ENCODE measurements around the gene SEC22A. TPM values are rescaled to one million over a fixed set of nuclear protein-coding genes. Genes with fewer than 3 reads are reported as not detected.

The SEC22A gene
- total and polyA plus RNA-seq, 2 of the 8 experiments (the other 6 are each of a cell fraction or from before 2014, with no cell fraction given): 10.6 to 17.1 TPM

DNA sequence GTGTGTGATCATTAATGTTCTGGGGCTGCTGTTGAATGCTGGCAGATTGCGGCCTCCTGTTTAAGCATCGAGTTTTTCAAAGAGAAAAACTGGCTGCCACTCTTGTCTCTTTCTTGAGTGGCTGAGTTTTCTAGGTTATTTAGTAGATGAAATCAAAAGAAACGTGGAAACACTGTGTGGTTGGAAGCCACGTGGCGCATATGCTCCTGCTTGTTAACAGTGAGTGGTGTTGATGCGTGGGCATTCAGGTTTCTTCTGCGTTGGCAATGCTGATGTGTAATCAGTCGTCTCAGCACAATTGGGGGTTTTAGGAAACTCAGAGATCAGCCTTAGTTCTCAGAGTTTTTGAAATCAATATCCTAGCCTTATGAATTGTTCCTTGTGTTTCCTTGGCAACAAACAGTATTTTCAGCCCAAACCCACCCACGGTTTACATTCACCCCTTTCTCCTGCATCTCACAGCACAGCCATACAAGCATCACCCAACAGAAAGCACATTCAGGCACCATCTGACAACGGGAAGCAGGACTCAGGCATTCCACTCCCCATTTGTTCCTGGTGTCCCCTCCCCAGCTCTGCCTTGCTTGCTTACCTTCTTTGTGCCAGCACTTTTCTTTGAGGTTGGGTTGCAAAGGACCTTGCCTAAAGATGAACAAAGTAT lies 74.7 kb downstream of the SEC22A start (continued):
- TF ChIP-seq, protein P1, sequence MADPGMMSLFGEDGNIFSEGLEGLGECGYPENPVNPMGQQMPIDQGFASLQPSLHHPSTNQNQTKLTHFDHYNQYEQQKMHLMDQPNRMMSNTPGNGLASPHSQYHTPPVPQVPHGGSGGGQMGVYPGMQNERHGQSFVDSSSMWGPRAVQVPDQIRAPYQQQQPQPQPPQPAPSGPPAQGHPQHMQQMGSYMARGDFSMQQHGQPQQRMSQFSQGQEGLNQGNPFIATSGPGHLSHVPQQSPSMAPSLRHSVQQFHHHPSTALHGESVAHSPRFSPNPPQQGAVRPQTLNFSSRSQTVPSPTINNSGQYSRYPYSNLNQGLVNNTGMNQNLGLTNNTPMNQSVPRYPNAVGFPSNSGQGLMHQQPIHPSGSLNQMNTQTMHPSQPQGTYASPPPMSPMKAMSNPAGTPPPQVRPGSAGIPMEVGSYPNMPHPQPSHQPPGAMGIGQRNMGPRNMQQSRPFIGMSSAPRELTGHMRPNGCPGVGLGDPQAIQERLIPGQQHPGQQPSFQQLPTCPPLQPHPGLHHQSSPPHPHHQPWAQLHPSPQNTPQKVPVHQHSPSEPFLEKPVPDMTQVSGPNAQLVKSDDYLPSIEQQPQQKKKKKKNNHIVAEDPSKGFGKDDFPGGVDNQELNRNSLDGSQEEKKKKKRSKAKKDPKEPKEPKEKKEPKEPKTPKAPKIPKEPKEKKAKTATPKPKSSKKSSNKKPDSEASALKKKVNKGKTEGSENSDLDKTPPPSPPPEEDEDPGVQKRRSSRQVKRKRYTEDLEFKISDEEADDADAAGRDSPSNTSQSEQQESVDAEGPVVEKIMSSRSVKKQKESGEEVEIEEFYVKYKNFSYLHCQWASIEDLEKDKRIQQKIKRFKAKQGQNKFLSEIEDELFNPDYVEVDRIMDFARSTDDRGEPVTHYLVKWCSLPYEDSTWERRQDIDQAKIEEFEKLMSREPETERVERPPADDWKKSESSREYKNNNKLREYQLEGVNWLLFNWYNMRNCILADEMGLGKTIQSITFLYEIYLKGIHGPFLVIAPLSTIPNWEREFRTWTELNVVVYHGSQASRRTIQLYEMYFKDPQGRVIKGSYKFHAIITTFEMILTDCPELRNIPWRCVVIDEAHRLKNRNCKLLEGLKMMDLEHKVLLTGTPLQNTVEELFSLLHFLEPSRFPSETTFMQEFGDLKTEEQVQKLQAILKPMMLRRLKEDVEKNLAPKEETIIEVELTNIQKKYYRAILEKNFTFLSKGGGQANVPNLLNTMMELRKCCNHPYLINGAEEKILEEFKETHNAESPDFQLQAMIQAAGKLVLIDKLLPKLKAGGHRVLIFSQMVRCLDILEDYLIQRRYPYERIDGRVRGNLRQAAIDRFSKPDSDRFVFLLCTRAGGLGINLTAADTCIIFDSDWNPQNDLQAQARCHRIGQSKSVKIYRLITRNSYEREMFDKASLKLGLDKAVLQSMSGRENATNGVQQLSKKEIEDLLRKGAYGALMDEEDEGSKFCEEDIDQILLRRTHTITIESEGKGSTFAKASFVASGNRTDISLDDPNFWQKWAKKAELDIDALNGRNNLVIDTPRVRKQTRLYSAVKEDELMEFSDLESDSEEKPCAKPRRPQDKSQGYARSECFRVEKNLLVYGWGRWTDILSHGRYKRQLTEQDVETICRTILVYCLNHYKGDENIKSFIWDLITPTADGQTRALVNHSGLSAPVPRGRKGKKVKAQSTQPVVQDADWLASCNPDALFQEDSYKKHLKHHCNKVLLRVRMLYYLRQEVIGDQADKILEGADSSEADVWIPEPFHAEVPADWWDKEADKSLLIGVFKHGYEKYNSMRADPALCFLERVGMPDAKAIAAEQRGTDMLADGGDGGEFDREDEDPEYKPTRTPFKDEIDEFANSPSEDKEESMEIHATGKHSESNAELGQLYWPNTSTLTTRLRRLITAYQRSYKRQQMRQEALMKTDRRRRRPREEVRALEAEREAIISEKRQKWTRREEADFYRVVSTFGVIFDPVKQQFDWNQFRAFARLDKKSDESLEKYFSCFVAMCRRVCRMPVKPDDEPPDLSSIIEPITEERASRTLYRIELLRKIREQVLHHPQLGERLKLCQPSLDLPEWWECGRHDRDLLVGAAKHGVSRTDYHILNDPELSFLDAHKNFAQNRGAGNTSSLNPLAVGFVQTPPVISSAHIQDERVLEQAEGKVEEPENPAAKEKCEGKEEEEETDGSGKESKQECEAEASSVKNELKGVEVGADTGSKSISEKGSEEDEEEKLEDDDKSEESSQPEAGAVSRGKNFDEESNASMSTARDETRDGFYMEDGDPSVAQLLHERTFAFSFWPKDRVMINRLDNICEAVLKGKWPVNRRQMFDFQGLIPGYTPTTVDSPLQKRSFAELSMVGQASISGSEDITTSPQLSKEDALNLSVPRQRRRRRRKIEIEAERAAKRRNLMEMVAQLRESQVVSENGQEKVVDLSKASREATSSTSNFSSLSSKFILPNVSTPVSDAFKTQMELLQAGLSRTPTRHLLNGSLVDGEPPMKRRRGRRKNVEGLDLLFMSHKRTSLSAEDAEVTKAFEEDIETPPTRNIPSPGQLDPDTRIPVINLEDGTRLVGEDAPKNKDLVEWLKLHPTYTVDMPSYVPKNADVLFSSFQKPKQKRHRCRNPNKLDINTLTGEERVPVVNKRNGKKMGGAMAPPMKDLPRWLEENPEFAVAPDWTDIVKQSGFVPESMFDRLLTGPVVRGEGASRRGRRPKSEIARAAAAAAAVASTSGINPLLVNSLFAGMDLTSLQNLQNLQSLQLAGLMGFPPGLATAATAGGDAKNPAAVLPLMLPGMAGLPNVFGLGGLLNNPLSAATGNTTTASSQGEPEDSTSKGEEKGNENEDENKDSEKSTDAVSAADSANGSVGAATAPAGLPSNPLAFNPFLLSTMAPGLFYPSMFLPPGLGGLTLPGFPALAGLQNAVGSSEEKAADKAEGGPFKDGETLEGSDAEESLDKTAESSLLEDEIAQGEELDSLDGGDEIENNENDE (IDR thresholded peaks at IDR 0.05; ENCODE audit: insufficient replicate concordance, low read length): no peak
- no peak for TF ChIP-seq CHD1 (IDR thresholded peaks at IDR 0.05; ENCODE audit: low read depth, low read length)
